CD4-positive, alpha-beta memory T cell (primary cell): Measurements from ENCODE around the gene PRR19. TPM values are rescaled to one million over a fixed set of nuclear protein-coding genes. Genes with fewer than 3 reads are reported as not detected.
"Not testable (repeated sequence)": the region's sequence is repeated elsewhere in the genome, so short reads cannot be mapped to it uniquely, and the experiment has no call there.

Source experiments
- CTCF ChIA-PET: fragments of 350-600 bp; sonication (Branson Sonifier 250); formaldehyde crosslinking; loops from one replicate; lab custom pipeline; 2021; ENCODE audit warnings: inconsistent platforms; ENCODE audit not compliant: partially characterized antibody; lab: Charles Lee
- POLR2A ChIA-PET: fragments of 350-600 bp; sonication (Branson Sonifier 250); formaldehyde crosslinking; loops from one replicate; lab custom pipeline; 2021; ENCODE audit not compliant: partially characterized antibody; lab: Charles Lee
- DNase-seq, 5 donors: peaks; one replicate each; pipeline versions ENCODE4 v3.0.0 to v3.0.0-alpha.2; 2020 to 2022; ENCODE audit warnings: mixed read lengths in 1 of 5
- H3K27ac ChIP-seq: one replicate; pipeline ENCODE4 v1.7.0; 2013; ENCODE audit warnings: low read depth, low read length
- H3K27me3 ChIP-seq: 2 replicates; pipeline ENCODE4 v1.7.0; 2013; ENCODE audit warnings: mild to moderate bottlenecking, low read length, moderate library complexity; ENCODE audit not compliant: insufficient read depth
- H3K36me3 ChIP-seq: 2 replicates; pipeline ENCODE4 v1.7.0; 2013; ENCODE audit warnings: mild to moderate bottlenecking, low read length, moderate library complexity; ENCODE audit not compliant: insufficient read depth
- H3K4me1 ChIP-seq: 2 replicates; pipeline ENCODE4 v1.7.0; 2013; ENCODE audit warnings: mild to moderate bottlenecking, low read length, moderate library complexity; ENCODE audit not compliant: insufficient read depth
- H3K4me3 ChIP-seq, 2 donors: one replicate each; pipeline ENCODE4 v1.7.0; 2013; ENCODE audit warnings: low read length in 2 of 2, mild to moderate bottlenecking in 1 of 2
- H3K9me3 ChIP-seq, 2 donors: one replicate each; pipeline ENCODE4 v1.7.0; 2013; ENCODE audit warnings: low read length in 2 of 2, control low read depth in 1 of 2; ENCODE audit not compliant: control insufficient read depth in 1 of 2
- H3K27ac Mint-ChIP-seq, 7 donors: one replicate each; pipeline ENCODE4 v1.8.0; 2020 to 2021; ENCODE audit warnings: mixed read lengths in 7 of 7, mild to moderate bottlenecking in 6 of 7, inconsistent platforms in 3 of 7, moderate library complexity in 3 of 7
- H3K27me3 Mint-ChIP-seq, 2 donors: one replicate each; pipeline ENCODE4 v1.8.0; 2020 to 2021; ENCODE audit warnings: mixed read lengths in 2 of 2
- H3K36me3 Mint-ChIP-seq, 2 donors: one replicate each; pipeline ENCODE4 v1.8.0; 2020 to 2021; ENCODE audit warnings: mixed read lengths in 2 of 2, inconsistent platforms in 1 of 2, mild to moderate bottlenecking in 1 of 2
- H3K4me1 Mint-ChIP-seq, 4 donors: one replicate each; pipeline ENCODE4 v1.8.0; 2020 to 2021; ENCODE audit warnings: mixed read lengths in 4 of 4, mild to moderate bottlenecking in 1 of 4
- H3K4me3 Mint-ChIP-seq, 8 donors: one replicate each; pipeline ENCODE4 v1.8.0; 2020 to 2021; ENCODE audit warnings: mixed read lengths in 8 of 8, mild to moderate bottlenecking in 7 of 8, moderate library complexity in 6 of 8, inconsistent platforms in 3 of 8
- H3K9me3 Mint-ChIP-seq, 8 donors: one replicate each; pipeline ENCODE4 v1.8.0; 2020 to 2021; ENCODE audit warnings: mixed read lengths in 8 of 8, mild to moderate bottlenecking in 5 of 8, inconsistent platforms in 3 of 8, moderate library complexity in 1 of 8
- intact Hi-C: fragments of 100-400 bp; cut with micrococcal nuclease; formaldehyde crosslinking; loops from one replicate; pipeline ENCODE4 v1.15.1; 2023
- polyA plus RNA-seq, 2 donors: library from polyadenylated mRNA; unstranded; fragments of 300-500 nt; fragmentation: Illumina TruSeq; gene quantifications; one replicate each; pipeline ENCODE4 v1.2.3, GENCODE V29; 2021
- total RNA-seq, 2 experiments: library from RNA; stranded (reverse); gene quantifications; one replicate each; pipeline ENCODE4 v1.2.3, GENCODE V29; 2021

PRR19 gene
- total and polyA plus RNA-seq, 4 experiments from 2014 or later, result 0.28 to 0.85 (median 0.56) TPM

- Histone ChIP-seq H3K27me3 (no peaks in the 10 kb centered on the region), H3K4me3 (no peak overlapping the region), H3K4me1 (no peaks in the 10 kb centered on the region), H3K9me3 (no peaks in the 10 kb centered on the region), H3K27ac (no peak overlapping the region), H3K36me3 (no peaks in the 10 kb centered on the region)
- no peak for DNase-seq
- no peak overlapping the region for H3K4me3 Mint-ChIP-seq
- ChIA-PET POLR2A (no interaction called here), CTCF (no interaction called here)
- no peak overlapping the region for H3K27ac Mint-ChIP-seq
- intact Hi-C loops, result no loop called here
- no peaks in the 10 kb centered on the region for H3K27me3 Mint-ChIP-seq
- peaks cover 2 to 3% of the 10 kb centered on the region in 2 donors for H3K36me3 Mint-ChIP-seq
- no peaks in the 10 kb centered on the region for H3K4me1 Mint-ChIP-seq
- no peaks in the 10 kb centered on the region for H3K9me3 Mint-ChIP-seq
Measured at GRCh38 chr19:42335374-42335936, 33.5 kb downstream of the PRR19 start.

- H3K27me3 Mint-ChIP-seq, result no peaks in the 10 kb centered on the region
- Histone ChIP-seq H3K4me1 (no peaks in the 10 kb centered on the region), H3K27me3 (no peaks in the 10 kb centered on the region), H3K9me3 (no peaks in the 10 kb centered on the region), H3K27ac (no peak overlapping the region), H3K36me3 (no peaks in the 10 kb centered on the region), H3K4me3 (no peak overlapping the region)
- CTCF ChIA-PET, result no interaction called here
- no peak for DNase-seq
- H3K27ac Mint-ChIP-seq, result no peak overlapping the region
- intact Hi-C loops, result no loop called here
- peaks cover 2 to 3% of the 10 kb centered on the region in 2 donors for H3K36me3 Mint-ChIP-seq
- H3K4me3 Mint-ChIP-seq, result no peak overlapping the region
- H3K4me1 Mint-ChIP-seq, result no peaks in the 10 kb centered on the region
- POLR2A ChIA-PET, result no interaction called here
- H3K9me3 Mint-ChIP-seq, result no peaks in the 10 kb centered on the region
Measured at GRCh38 chr19:42335971-42336370, 34.0 kb downstream of the PRR19 start.

DNA sequence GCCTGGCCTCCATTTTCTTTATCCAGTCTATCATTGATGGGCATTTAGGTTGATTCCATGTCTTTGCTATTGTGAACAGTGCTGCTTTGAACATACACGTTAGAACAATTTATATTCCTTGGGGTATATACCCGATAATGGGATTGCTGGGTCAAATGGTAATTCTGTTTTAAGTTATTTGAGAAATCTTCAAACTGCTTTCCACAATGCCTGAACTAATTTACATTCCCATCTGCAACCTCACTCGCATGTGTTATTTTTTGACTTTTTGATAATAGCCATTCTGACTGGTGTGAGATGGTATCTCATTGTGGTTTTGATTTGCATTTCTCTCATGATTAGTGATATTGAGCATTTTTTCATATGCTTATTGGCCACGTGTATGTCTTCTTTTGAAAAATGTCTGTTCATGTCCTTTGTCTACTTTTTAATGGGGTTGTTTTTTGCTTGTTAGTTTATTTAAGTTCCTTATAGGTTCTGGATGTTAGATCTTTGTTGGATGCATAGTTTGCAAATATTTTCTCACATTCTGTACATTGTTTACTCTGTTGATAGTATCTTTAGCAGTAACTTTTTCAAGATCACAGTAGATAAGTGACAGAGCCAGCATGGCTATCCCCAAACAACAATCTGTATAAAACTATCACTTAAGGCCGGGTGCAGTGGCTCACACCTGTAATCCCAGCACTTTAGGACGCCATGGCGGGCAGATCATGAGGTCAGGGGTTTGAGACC, 37.4 kb downstream of the PRR19 start:
- H3K36me3 Mint-ChIP-seq, DNase-seq, H3K27me3 Mint-ChIP-seq, H3K4me1 ChIP-seq, H3K36me3 ChIP-seq, H3K27me3 ChIP-seq, H3K4me3 ChIP-seq, H3K9me3 ChIP-seq, intact Hi-C loops, CTCF ChIA-PET, H3K4me1 Mint-ChIP-seq, H3K4me3 Mint-ChIP-seq, POLR2A ChIA-PET, H3K27ac ChIP-seq, H3K9me3 Mint-ChIP-seq: not testable (repeated sequence)
- H3K27ac Mint-ChIP-seq, result peak overlapping the region in 1 of 7 donors; percentile 46

GRCh38 chr19:42339922-42340321, 38.0 kb downstream of the PRR19 start:
- H3K36me3 Mint-ChIP-seq, H3K36me3 ChIP-seq, H3K4me1 ChIP-seq, H3K27ac ChIP-seq, POLR2A ChIA-PET, H3K4me3 Mint-ChIP-seq, H3K9me3 Mint-ChIP-seq, H3K27me3 ChIP-seq, H3K27me3 Mint-ChIP-seq, H3K4me1 Mint-ChIP-seq, H3K27ac Mint-ChIP-seq, H3K4me3 ChIP-seq, DNase-seq, CTCF ChIA-PET, H3K9me3 ChIP-seq, intact Hi-C loops: not testable (repeated sequence)

- no peaks in the 10 kb centered on the region for H3K36me3 ChIP-seq
- H3K4me3 ChIP-seq, result no peak overlapping the region
- no peaks in the 10 kb centered on the region for H3K4me1 Mint-ChIP-seq
- CTCF ChIA-PET, result no interaction called here
- H3K4me3 Mint-ChIP-seq, result no peak overlapping the region
- no peaks in the 10 kb centered on the region for H3K27me3 Mint-ChIP-seq
- intact Hi-C loops, result no loop called here
- no peak overlapping the region for H3K27ac ChIP-seq
- H3K27me3 ChIP-seq, result no peaks in the 10 kb centered on the region
- no peaks in the 10 kb centered on the region for H3K4me1 ChIP-seq
- no peaks in the 10 kb centered on the region for H3K9me3 Mint-ChIP-seq
- no peak for DNase-seq
- POLR2A ChIA-PET, result no interaction called here
- H3K27ac Mint-ChIP-seq, result peak overlapping the region in 1 of 7 donors; percentile 31
- H3K36me3 Mint-ChIP-seq, result peaks cover 7 to 12% of the 10 kb centered on the region in 2 donors
- no peaks in the 10 kb centered on the region for H3K9me3 ChIP-seq
Measured at GRCh38 chr19:42343344-42344110, 41.6 kb downstream of the PRR19 start.

DNA sequence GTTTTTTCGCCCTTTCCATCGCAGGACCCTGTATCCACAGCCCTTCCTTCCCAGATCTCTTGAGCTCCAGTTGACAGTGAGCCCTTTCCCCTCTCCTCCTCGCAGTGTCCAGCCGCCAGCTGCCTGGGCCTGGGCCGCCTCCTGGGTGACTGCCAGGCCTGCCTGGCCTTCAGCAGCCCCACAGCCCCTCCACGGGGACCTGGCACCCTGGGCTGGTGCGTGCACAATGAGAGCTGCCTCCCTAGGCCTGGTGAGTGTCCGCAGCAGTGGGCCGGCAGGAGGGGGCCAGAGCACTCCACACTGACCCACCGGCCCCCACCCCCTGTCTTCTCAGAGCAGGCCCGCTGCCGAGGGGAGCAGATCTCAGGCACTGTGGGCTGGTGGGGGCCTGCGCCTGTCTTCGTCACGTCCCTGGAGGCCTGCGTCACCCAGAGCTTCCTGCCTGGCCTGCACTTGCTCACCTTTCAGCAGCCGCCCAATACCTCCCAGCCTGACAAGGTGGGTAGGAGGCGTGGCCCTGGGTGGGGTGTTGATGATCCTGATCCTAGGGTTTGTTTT, 42.5 kb downstream of the PRR19 start:
- no peaks in the 10 kb centered on the region for H3K9me3 ChIP-seq
- Mint-ChIP-seq H3K4me1 (no peaks in the 10 kb centered on the region), H3K4me3 (no peak overlapping the region), H3K27me3 (no peaks in the 10 kb centered on the region), H3K27ac (no peak overlapping the region), H3K9me3 (no peaks in the 10 kb centered on the region), H3K36me3 (peaks cover 7 to 11% of the 10 kb centered on the region in 2 donors)
- CTCF ChIA-PET, result no interaction called here
- H3K27ac ChIP-seq, result no peak overlapping the region
- no peak overlapping the region for H3K4me3 ChIP-seq
- POLR2A ChIA-PET, result no interaction called here
- DNase-seq, result no peak
- no peaks in the 10 kb centered on the region for H3K4me1 ChIP-seq
- no peaks in the 10 kb centered on the region for H3K27me3 ChIP-seq
- H3K36me3 ChIP-seq, result no peaks in the 10 kb centered on the region
- intact Hi-C loops, result no loop called here

DNA sequence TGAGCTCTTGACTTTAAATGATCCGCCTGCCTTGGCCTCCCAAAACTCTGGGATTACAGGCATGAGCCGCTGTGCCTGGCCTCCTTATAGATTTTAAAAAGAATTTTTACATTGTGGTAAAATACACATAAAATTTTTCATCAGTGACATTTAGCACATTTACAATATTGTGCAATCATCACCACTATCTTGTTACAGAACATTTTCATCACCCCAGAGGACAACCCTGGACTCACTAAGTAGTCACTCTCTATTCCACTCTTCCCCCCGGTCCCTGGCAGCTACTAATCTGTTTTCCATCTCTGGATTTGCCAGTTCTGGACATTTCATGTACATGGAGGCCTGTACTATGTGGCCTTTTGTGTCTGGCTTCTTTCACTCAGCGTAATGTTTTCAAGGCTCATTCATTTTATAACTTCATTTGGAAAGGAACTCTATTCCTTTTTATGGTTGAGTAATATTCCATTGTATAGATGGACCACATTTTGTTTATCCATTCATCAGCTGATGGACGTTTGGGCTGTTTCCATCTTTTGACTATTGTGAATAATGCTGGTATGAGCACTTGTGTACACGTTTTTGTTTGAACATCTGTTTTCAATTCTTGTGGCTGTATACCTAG, 43.4 kb downstream of the PRR19 start:
- no peaks in the 10 kb centered on the region for H3K9me3 Mint-ChIP-seq
- intact Hi-C loops, result no loop called here
- no peaks in the 10 kb centered on the region for H3K4me1 Mint-ChIP-seq
- H3K27me3 ChIP-seq, result no peaks in the 10 kb centered on the region
- H3K4me3 Mint-ChIP-seq, result no peak overlapping the region
- H3K27me3 Mint-ChIP-seq, result no peaks in the 10 kb centered on the region
- H3K4me3 ChIP-seq, result no peak overlapping the region
- H3K9me3 ChIP-seq, result no peaks in the 10 kb centered on the region
- H3K36me3 ChIP-seq, result no peaks in the 10 kb centered on the region
- no peak overlapping the region for H3K27ac Mint-ChIP-seq
- no peaks in the 10 kb centered on the region for H3K4me1 ChIP-seq
- no peak overlapping the region for H3K27ac ChIP-seq
- peaks cover 7 to 11% of the 10 kb centered on the region in 2 donors for H3K36me3 Mint-ChIP-seq
- DNase-seq, result no peak
- ChIA-PET CTCF (no interaction called here), POLR2A (no interaction called here)
